Activated CD8-positive, alpha-beta memory T cell treated with anti-CD3 and anti-CD28 coated beads, Interleukin-2, amount 10 ng/mL, durations not matched to agents 7 days and 5 days (primary cell): ENCODE measurements around the gene ADGRG3. TPM values are rescaled to one million over a fixed set of nuclear protein-coding genes. Genes with fewer than 3 reads are reported as not detected.

Source experiments
- ATAC-seq: fragments of 150-1000 bp; cut with Tn5 transposase; one replicate; pipeline ENCODE4 v1.10.0; 2021; ENCODE audit warnings: moderate library complexity
- CTCF ChIA-PET: fragments of 350-600 bp; sonication (Branson Sonifier 250); formaldehyde crosslinking; loops from one replicate; lab custom pipeline; 2021; ENCODE audit warnings: antibody characterized with exemption; lab: Charles Lee
- DNase-seq: peaks from one replicate; pipeline ENCODE4 v3.0.0-alpha.2; 2020
- H3K27ac Mint-ChIP-seq: one replicate; pipeline ENCODE4 v1.8.0; 2021; ENCODE audit warnings: mild to moderate bottlenecking, mixed read lengths
- H3K27me3 Mint-ChIP-seq: one replicate; pipeline ENCODE4 v1.8.0; 2021; ENCODE audit warnings: mixed read lengths
- H3K36me3 Mint-ChIP-seq: one replicate; pipeline ENCODE4 v1.8.0; 2021; ENCODE audit warnings: mild to moderate bottlenecking, mixed read lengths
- H3K4me1 Mint-ChIP-seq: one replicate; pipeline ENCODE4 v1.8.0; 2021; ENCODE audit warnings: mixed read lengths
- H3K4me3 Mint-ChIP-seq: one replicate; pipeline ENCODE4 v1.8.0; 2021; ENCODE audit warnings: mild to moderate bottlenecking, moderate library complexity, mixed read lengths
- H3K9me3 Mint-ChIP-seq: one replicate; pipeline ENCODE4 v1.8.0; 2022; ENCODE audit warnings: low read depth, mixed read lengths
- total RNA-seq, 2 experiments: library from RNA; stranded (reverse); gene quantifications; one replicate each; pipeline ENCODE4 v1.2.3, GENCODE V29; 2021

The ADGRG3 gene, protein sequence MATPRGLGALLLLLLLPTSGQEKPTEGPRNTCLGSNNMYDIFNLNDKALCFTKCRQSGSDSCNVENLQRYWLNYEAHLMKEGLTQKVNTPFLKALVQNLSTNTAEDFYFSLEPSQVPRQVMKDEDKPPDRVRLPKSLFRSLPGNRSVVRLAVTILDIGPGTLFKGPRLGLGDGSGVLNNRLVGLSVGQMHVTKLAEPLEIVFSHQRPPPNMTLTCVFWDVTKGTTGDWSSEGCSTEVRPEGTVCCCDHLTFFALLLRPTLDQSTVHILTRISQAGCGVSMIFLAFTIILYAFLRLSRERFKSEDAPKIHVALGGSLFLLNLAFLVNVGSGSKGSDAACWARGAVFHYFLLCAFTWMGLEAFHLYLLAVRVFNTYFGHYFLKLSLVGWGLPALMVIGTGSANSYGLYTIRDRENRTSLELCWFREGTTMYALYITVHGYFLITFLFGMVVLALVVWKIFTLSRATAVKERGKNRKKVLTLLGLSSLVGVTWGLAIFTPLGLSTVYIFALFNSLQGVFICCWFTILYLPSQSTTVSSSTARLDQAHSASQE
- total RNA-seq, result not detected

DNA sequence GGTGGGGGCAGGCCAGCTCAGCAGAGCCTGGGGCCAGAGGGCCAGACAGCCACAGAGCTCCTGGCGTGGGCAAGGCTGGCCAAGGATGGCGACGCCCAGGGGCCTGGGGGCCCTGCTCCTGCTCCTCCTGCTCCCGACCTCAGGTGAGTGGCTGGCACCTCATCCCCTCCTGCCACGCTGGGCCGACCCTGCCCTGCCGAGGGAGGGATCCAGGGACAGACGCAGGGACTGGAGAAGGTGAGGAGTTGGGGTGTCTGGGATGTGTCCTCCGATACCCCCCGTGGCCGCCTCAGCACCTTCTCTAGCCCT lies at the start of gene ADGRG3:
Gene ADGRG3 (plus strand): TSS at position 44 of the 309 bp plus-strand sequence. CDS start 42 bp downstream, at position 86.
- ATAC-seq (no peak), DNase-seq (no peak)
- H3K27ac Mint-ChIP-seq, result no peak within 1 kb of the TSS
- H3K4me3 Mint-ChIP-seq, result no peak within 1 kb of the TSS
- CTCF ChIA-PET, result interaction anchor here (1.0 to 1.4 kb wide), 3 partner anchors 68 to 190 kb away, joined by 3 to 4 read pairs (median 4); no protein-coding TSS in a partner anchor
- H3K36me3 Mint-ChIP-seq, result no peaks in the 10 kb centered on the region
- no peaks in the 10 kb centered on the region for H3K9me3 Mint-ChIP-seq
- H3K27me3 Mint-ChIP-seq, result peaks cover 17% of the 10 kb centered on the region
- peaks cover 7% of the 10 kb centered on the region for H3K4me1 Mint-ChIP-seq

DNA sequence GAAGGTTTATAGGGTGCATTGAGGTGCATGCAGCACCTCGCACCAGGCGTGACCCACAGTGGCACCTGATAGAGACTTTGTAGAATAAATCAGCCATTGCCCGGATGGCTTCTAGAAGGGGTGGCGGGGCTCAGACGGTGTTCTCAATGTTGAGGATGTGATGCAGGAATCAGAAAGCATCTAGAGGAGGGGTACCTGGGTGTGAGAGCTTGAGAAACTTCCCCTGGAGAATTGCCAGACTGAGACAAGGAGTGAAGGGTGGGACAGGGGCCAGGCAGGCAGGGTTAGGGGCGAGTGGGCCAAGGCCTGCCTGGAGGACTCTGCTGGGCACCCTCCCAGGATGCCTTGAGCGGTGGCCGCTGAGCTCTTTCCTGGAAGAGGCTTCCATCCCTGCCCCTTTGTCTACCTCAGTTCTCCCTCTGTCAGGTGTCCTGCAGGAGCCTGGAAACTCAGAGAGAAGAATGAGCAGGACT lies 48.9 kb upstream of the ADGRG3 start:
- peaks cover 18% of the 10 kb centered on the region for H3K4me1 Mint-ChIP-seq
- DNase-seq, result no peak
- ATAC-seq, result no peak
- no peaks in the 10 kb centered on the region for H3K9me3 Mint-ChIP-seq
- H3K27me3 Mint-ChIP-seq, result no peaks in the 10 kb centered on the region
- H3K4me3 Mint-ChIP-seq, result no peak overlapping the region
- CTCF ChIA-PET, result interaction anchor here (1.0 to 2.6 kb wide), 2 partner anchors 18 to 42 kb away, joined by 3 to 8 read pairs; no protein-coding TSS in a partner anchor
- no peaks in the 10 kb centered on the region for H3K36me3 Mint-ChIP-seq
- no peak overlapping the region for H3K27ac Mint-ChIP-seq

DNA sequence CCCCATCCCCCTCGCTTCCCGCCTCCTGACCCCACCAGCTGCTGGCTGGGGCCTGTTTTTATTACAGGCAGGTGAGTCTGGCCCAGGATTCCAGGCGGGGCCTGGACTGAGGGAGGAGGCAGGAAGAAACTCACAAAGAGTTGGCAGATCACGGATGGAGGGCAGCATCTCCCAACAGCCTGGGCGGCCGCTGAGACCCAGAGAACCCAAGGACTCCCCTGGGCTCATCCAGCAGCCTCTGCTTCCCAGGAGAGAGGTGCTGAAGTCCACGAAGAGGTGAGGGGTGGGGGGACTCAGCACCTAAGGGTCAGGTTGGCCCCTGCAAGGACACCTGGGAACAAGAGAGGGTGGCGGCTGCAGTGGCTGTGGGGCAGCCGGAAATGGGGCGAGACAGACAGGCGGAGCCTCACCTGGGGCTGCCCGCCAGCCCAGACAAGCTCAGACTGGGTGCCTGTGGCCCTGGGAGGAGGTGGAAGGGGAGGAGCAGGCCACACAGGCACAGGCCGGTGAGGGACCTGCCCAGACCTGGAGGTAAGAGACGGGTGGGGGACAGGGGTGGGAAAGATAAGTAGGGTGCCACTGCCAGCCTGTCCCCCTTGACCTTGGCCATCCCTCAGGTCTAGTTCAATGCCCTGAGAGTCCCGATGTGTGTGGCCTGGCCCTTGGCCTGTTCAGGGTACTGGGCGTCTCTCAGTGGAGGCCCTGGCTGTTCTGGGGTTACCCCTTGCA lies 48.3 kb upstream of the ADGRG3 start:
- Mint-ChIP-seq H3K27me3 (no peaks in the 10 kb centered on the region), H3K4me3 (no peak overlapping the region), H3K9me3 (no peaks in the 10 kb centered on the region), H3K36me3 (no peaks in the 10 kb centered on the region), H3K4me1 (peaks cover 13% of the 10 kb centered on the region), H3K27ac (no peak overlapping the region)
- ATAC-seq (no peak), DNase-seq (no peak)
- CTCF ChIA-PET, result interaction anchor here (1.0 to 2.6 kb wide), 2 partner anchors 19 to 43 kb away, joined by 3 to 8 read pairs; no protein-coding TSS in a partner anchor

DNA sequence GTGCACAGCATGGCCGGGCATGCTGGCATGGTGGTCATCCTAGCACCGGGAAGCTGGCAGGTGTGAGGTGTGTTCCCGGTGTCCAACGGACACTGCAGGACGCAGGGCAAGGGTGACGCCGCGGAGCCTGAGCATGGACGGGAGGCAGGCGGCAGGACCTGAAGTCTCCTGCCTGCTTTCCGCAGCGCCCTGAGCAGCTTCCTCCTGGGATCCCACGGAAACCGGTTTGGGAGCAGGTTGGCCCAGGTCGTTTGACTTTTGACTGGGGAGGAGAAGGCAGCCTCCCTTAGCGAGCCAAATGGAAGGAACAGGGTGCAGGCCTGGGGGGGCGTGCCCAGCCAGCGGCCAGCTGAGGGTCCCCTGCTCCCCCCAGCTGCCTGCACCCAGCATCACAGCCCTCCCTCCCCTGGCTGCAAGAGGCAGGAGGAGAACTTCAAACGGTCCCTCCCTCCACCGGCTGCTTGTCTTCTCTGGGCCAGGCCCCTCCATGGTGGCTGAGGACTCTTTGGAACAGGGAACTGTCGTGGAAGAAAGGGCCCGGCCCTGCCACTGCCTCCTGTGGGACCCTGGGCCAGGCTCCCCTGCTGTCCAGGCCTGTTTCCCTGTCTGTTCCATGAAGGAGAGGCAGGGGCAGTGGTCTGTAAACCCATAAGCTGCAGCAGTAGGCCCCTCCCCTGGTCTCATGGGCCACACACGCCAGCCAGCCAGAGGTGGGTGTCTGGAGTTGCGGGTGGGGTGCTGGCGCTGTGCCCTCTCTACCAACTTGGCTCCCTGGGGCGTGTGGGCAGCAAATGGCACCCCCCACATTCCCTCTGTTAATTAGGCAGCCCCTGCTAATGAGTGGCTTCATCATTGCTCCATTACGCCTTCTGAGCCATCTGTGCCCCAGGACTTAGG lies 47.5 kb upstream of the ADGRG3 start:
- Mint-ChIP-seq H3K36me3 (no peaks in the 10 kb centered on the region), H3K4me1 (peaks cover 7% of the 10 kb centered on the region), H3K4me3 (no peak overlapping the region), H3K27me3 (peaks cover 2% of the 10 kb centered on the region), H3K27ac (no peak overlapping the region), H3K9me3 (no peaks in the 10 kb centered on the region)
- ATAC-seq, result no peak
- CTCF ChIA-PET, result interaction anchor here (1.2 to 2.6 kb wide), 4 partner anchors 10 to 43 kb away, joined by 3 to 9 read pairs (median 8); no protein-coding TSS in a partner anchor
- DNase-seq, result no peak

DNA sequence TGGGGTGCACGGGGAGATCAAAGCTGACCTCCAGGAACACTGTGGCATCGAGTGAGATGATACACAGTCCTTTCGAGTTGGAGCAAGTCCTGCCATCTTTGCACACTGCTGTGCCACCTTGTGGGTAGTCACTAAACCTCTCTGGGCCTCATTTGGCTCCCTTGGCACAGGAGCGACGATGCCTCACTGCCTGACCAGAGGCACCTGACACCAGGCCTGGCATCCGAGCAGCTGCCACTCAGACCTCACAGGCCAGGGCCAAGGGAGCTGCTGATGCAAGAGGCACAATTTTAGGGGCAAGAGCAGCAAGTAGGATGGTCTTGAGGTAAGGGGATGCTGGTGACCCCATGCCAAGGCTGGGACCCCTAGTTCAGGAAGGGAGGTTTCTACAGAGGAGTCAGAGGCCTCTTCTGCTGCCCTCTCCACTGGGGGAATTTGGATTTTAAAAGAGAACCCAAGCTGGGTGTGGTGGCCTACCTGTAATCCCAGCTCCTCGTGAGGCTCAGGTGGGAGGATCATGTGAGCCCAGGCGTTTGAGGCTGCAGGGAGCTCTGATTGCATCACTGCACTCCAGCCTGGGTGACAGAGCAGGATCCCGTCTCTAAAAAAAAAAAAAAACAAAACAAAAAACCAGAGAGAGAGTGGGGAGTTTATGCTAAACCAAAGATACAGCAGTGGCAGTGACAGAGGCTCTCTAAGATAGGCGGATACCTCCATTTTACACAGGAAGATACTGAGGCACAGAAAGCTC lies 46.4 kb upstream of the ADGRG3 start:
- no peak overlapping the region for H3K27ac Mint-ChIP-seq
- no peak for ATAC-seq
- H3K36me3 Mint-ChIP-seq, result no peaks in the 10 kb centered on the region
- H3K4me1 Mint-ChIP-seq, result peaks cover 2% of the 10 kb centered on the region
- DNase-seq, result no peak
- H3K4me3 Mint-ChIP-seq, result no peak overlapping the region
- CTCF ChIA-PET, result interaction anchor here (1.0 to 1.9 kb wide), 4 partner anchors 11 to 44 kb away, joined by 3 to 9 read pairs (median 5); no protein-coding TSS in a partner anchor
- H3K27me3 Mint-ChIP-seq, result peaks cover 2% of the 10 kb centered on the region
- H3K9me3 Mint-ChIP-seq, result no peaks in the 10 kb centered on the region

DNA sequence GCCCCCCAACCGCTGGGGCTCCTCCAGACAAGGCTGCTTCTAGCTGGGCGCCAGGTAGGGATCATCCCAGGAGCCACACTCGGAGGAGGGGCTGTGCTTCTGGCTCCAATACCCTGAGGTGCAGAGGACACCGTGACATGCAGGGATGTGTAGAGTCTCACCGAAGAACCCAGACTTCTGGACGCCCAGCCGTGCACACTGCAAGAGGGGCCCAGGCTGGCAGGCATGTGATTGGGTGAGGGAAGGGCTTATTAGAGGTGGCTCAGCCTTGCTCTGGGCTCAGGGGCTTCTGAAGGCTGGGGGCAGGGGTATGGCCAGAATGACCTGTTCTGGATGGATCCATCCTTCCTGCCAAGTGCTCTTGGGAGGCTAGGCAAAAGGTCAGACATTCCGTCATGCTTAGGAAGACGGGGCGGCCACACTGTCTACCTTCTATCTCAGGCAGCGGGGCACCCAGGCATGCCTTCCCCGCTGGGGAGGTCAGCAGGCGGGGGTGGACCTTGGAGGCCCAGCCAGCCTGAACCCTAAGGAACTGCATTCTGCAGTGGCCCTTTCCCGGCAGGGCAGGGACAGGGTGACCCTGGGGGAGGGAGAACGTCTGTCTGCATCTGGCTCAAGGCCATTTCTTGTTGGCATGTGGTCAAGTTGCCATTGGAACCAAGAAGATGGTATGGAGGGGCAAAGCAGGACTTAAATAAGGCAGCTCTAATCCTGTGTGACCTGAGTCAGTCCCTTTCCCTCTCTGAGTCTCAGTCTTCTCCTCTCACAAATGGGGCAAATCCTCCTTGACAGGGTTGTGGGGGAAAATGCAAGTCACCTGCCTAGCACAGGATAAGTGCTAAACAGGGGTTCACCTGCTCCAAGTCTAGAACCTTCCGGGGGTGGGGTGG lies 45.5 kb upstream of the ADGRG3 start:
- H3K27me3 Mint-ChIP-seq, result peaks cover 2% of the 10 kb centered on the region
- H3K4me3 Mint-ChIP-seq, result no peak overlapping the region
- H3K9me3 Mint-ChIP-seq, result no peaks in the 10 kb centered on the region
- CTCF ChIA-PET, result interaction anchor here (0.7 to 1.9 kb wide), 6 partner anchors 9 to 31 kb away, joined by 3 to 9 read pairs (median 3); no protein-coding TSS in a partner anchor
- no peaks in the 10 kb centered on the region for H3K36me3 Mint-ChIP-seq
- H3K4me1 Mint-ChIP-seq, result no peaks in the 10 kb centered on the region
- ATAC-seq (no peak), DNase-seq (no peak)
- no peak overlapping the region for H3K27ac Mint-ChIP-seq

DNA sequence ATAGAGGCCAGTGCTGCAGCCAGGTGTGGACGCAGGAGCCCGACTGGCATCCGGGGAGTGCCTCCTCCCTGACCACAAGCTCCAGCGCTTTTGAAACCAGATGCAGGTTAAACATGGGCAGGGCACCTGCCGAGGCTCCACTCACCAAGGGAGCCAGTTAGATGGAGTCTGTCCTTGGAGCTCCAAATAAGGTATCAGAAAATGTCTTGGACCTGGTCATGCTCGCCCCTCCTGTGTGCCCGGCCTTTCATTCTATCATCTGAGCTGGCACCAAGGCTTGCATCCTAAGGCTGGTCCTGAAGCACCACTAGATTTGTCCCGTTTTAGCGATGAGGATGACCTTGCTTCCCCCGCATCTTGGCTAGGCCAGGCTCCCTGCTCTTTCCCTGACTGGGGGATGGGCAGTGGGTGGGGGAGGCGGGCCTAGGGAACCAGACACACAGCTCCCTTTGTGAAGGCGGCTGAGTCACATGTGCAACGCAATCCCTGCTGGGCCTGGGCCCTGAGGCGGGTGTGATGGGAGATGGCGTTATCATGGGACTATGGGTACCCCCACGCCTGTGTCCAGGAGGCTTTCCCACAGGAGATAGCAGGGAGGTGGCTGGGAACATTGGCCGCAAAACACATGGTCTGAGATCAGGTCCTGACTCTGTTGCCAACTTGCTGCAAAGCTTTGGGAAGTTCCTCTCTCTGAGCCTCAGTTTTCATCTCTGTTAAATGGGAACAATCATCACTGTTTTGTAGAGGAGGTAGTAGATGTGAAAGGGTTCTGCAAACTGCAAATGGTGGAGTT lies 44.7 kb upstream of the ADGRG3 start:
- H3K9me3 Mint-ChIP-seq, result no peaks in the 10 kb centered on the region
- ATAC-seq (no peak), DNase-seq (no peak)
- peaks cover 2% of the 10 kb centered on the region for H3K27me3 Mint-ChIP-seq
- H3K4me3 Mint-ChIP-seq, result no peak overlapping the region
- CTCF ChIA-PET, result interaction anchor here (0.6 to 1.5 kb wide), 8 partner anchors 10 to 32 kb away, joined by 3 to 7 read pairs (median 3); no protein-coding TSS in a partner anchor
- H3K36me3 Mint-ChIP-seq, result no peaks in the 10 kb centered on the region
- no peak overlapping the region for H3K27ac Mint-ChIP-seq
- peaks cover 3% of the 10 kb centered on the region for H3K4me1 Mint-ChIP-seq

DNA sequence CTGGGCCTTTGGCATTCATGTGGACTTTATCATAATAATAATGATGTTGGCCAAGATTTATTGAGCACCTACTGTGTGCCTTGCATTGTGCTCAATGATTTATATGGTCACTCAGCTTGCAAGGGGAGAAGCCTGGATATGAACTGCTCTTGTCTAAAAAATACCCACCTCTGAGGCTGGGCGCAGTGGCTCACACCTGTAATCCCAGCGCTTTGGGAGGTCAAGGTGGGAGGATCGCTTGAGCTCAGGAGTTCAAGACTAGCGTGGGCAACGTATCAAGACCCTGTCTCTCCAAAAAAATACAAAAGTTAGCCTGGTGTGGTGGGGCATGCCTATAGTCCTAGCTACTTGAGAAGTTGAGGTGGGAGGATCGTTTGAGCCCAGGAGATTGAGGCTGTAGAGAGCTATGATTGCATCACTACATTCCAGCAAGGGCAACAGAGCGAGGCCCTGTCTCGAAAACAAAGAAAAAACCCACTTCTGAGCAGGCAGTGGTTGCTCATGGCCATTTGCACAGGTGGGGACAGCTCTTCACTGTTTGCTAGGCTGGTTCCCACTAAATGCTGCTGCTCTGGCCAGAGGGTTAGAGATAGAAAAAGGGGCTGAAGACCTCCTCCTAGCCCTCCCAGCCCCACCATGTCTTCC lies 43.9 kb upstream of the ADGRG3 start:
- ATAC-seq (no peak), DNase-seq (no peak)
- Mint-ChIP-seq H3K27me3 (peaks cover 9% of the 10 kb centered on the region), H3K4me3 (no peak overlapping the region), H3K36me3 (no peaks in the 10 kb centered on the region), H3K4me1 (peaks cover 10% of the 10 kb centered on the region), H3K27ac (no peak overlapping the region), H3K9me3 (no peaks in the 10 kb centered on the region)
- CTCF ChIA-PET, result interaction anchor here (0.6 to 1.5 kb wide), 5 partner anchors 12 to 33 kb away, joined by 3 to 7 read pairs (median 3); no protein-coding TSS in a partner anchor

DNA sequence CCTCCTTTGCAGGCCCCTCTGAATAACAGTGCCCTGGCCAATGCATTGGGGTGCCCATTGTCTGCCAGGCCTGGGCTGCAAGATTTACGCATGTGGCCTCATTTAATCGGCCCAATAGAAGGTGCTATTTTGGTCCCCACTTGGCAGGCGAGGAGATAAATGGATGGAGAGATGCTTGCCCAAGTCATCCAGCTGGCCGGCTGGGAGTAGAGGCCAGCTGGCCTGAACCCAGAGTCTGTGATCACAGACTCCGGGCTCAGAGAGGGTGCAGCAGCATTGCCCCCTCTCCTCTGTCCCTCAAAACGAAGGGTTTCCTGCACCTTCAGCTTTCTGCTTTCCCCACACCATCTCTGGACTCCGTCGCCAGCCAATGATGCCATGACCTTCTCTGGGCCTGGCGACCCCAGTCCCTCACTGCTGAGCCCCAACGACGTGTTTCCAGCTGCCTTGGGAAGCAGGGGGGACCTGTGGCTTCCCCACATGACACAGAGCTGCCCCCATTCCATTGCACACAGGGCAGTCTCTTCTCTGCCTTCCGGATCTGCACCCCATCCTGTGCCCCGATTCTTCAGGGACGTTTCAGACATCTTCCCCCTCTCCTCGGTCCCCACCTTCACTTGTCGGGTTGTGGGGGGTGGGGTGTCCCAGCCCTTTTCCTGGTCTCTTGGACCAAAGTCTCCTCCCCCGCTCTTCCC lies 43.2 kb upstream of the ADGRG3 start:
- H3K27ac Mint-ChIP-seq, result peak overlapping the region; percentile 65
- no peaks in the 10 kb centered on the region for H3K36me3 Mint-ChIP-seq
- peaks cover 12% of the 10 kb centered on the region for H3K27me3 Mint-ChIP-seq
- DNase-seq (no peak), ATAC-seq (no peak)
- CTCF ChIA-PET, result no interaction called here
- H3K4me3 Mint-ChIP-seq, result no peak overlapping the region
- no peaks in the 10 kb centered on the region for H3K9me3 Mint-ChIP-seq
- peaks cover 10% of the 10 kb centered on the region for H3K4me1 Mint-ChIP-seq
